SK-N-SH treated with all-trans-retinoic acid at 6 μM for 48 hours (cell line): Measurements from ENCODE around the gene CDYL.

Experiments
- ATAC-seq: fragments of 200-7000 bp; cut with Tn5 transposase; 3 replicates; pipeline ENCODE4 v1.9.1; 2020; ENCODE audit warnings: mild to moderate bottlenecking, moderate library complexity
- ARNTL ChIP-seq: fragments of 450-650 bp; formaldehyde crosslinking; IDR thresholded peaks from 2 replicates; pipeline ENCODE4 v1.5.0; 2020; ENCODE audit warnings: low read depth, mild to moderate bottlenecking, moderate library complexity, borderline replicate concordance
- BACH2 ChIP-seq: fragments of 250-450 bp; sonication (Bioruptor Pico); IDR thresholded peaks from 2 replicates; pipeline ENCODE4 v1.9.0; 2021; ENCODE audit warnings: mild to moderate bottlenecking, borderline replicate concordance
- CREB5 ChIP-seq: fragments of 250-450 bp; sonication (Bioruptor Pico); IDR thresholded peaks from 2 replicates; pipeline ENCODE4 v1.5.1; 2020; ENCODE audit warnings: low read depth, mild to moderate bottlenecking, moderate library complexity
- CSDC2 ChIP-seq: fragments of 250-450 bp; sonication (Bioruptor Pico); IDR thresholded peaks from 2 replicates; pipeline ENCODE4 v1.5.0; 2020; ENCODE audit warnings: mild to moderate bottlenecking, moderate library complexity
- CSRNP3 ChIP-seq: fragments of 250-450 bp; sonication (Bioruptor Pico); IDR thresholded peaks from 2 replicates; pipeline ENCODE4 v1.5.1; 2021; ENCODE audit warnings: mild to moderate bottlenecking, moderate library complexity
- ESRRG ChIP-seq: fragments of 250-450 bp; sonication (Bioruptor Pico); IDR thresholded peaks from 2 replicates; pipeline ENCODE4 v1.6.1; 2021; ENCODE audit warnings: mild to moderate bottlenecking
- GLIS3 ChIP-seq: fragments of 250-450 bp; sonication (Bioruptor Pico); IDR thresholded peaks from 2 replicates; pipeline ENCODE4 v1.5.0; 2020; ENCODE audit warnings: mild to moderate bottlenecking, moderate library complexity
- ISL1 ChIP-seq: fragments of 250-450 bp; sonication (Bioruptor Pico); IDR thresholded peaks from 2 replicates; pipeline ENCODE4 v2.1.2; 2022; ENCODE audit warnings: mild to moderate bottlenecking, moderate library complexity
- OSR1 ChIP-seq: fragments of 250-450 bp; sonication (Bioruptor Pico); IDR thresholded peaks from 2 replicates; pipeline ENCODE4 v1.8.0; 2022; ENCODE audit warnings: moderate library complexity, mild to moderate bottlenecking, inconsistent platforms
- PATZ1 ChIP-seq: fragments of 250-450 bp; sonication (Bioruptor Pico); IDR thresholded peaks from 2 replicates; pipeline ENCODE4 v1.8.0; 2020; ENCODE audit warnings: mild to moderate bottlenecking, moderate library complexity, borderline replicate concordance
- POU6F1 ChIP-seq: fragments of 250-450 bp; sonication (Bioruptor Pico); IDR thresholded peaks from 2 replicates; pipeline ENCODE4 v1.8.0; 2021; ENCODE audit warnings: low read depth, mild to moderate bottlenecking, moderate library complexity, borderline replicate concordance
- PPARA ChIP-seq: fragments of 250-450 bp; sonication (Bioruptor Pico); IDR thresholded peaks from 2 replicates; pipeline ENCODE4 v1.5.0; 2020; ENCODE audit warnings: mild to moderate bottlenecking, borderline replicate concordance
- RARB ChIP-seq: fragments of 250-450 bp; sonication (Bioruptor Pico); IDR thresholded peaks from 2 replicates; pipeline ENCODE4 v1.8.0; 2021; ENCODE audit warnings: mild to moderate bottlenecking, moderate library complexity
- SNAI2 ChIP-seq: fragments of 250-450 bp; sonication (Bioruptor Pico); IDR thresholded peaks from 2 replicates; pipeline ENCODE4 v1.5.0; 2020; ENCODE audit warnings: mild to moderate bottlenecking, moderate library complexity
- TCF4 ChIP-seq: fragments of 250-450 bp; sonication (Bioruptor Pico); IDR thresholded peaks from 2 replicates; pipeline ENCODE4 v1.8.0; 2021; ENCODE audit warnings: mild to moderate bottlenecking, moderate library complexity, borderline replicate concordance
- TOX ChIP-seq: fragments of 250-450 bp; sonication (Bioruptor Pico); IDR thresholded peaks from 2 replicates; pipeline ENCODE4 v1.8.0; 2021; ENCODE audit warnings: mild to moderate bottlenecking, moderate library complexity, borderline replicate concordance
- TSHZ2 ChIP-seq: fragments of 250-450 bp; sonication (Bioruptor Pico); IDR thresholded peaks from 2 replicates; pipeline ENCODE4 v1.5.0; 2020; ENCODE audit warnings: mild to moderate bottlenecking, moderate library complexity
- ZC3H10 ChIP-seq: fragments of 250-450 bp; sonication (Bioruptor Pico); IDR thresholded peaks from 2 replicates; pipeline ENCODE4 v1.5.1; 2021; ENCODE audit warnings: mild to moderate bottlenecking, moderate library complexity
- ZFP3 ChIP-seq: fragments of 250-450 bp; sonication (Bioruptor Pico); IDR thresholded peaks from 2 replicates; pipeline ENCODE4 v1.5.0; 2020; ENCODE audit warnings: mild to moderate bottlenecking, moderate library complexity
- ZFP30 ChIP-seq: fragments of 450-650 bp; formaldehyde crosslinking; IDR thresholded peaks from 2 replicates; pipeline ENCODE4 v1.5.0; 2022; ENCODE audit warnings: mild to moderate bottlenecking, moderate library complexity
- ZNF70 ChIP-seq: fragments of 450-650 bp; formaldehyde crosslinking; IDR thresholded peaks from 2 replicates; pipeline ENCODE4 v1.5.0; 2020; ENCODE audit warnings: mild to moderate bottlenecking, moderate library complexity
- ZNF8 ChIP-seq: fragments of 450-650 bp; formaldehyde crosslinking; IDR thresholded peaks from 2 replicates; pipeline ENCODE4 v1.5.0; 2020; ENCODE audit warnings: mild to moderate bottlenecking, moderate library complexity

The CDYL gene

GRCh38 chr6:4903751-4904370 lies 127.7 kb downstream of the CDYL start:
- TF ChIP-seq ZC3H10 (CRISPR knock-in tag) (no peak), GLIS3 (CRISPR knock-in tag) (no peak), CSRNP3 (no peak), CSDC2 (CRISPR knock-in tag) (no peak), RARB (CRISPR knock-in tag) (no peak), ZNF8 (no peak), PPARA (CRISPR knock-in tag) (no peak), TCF4 (no peak), CREB5 (CRISPR knock-in tag) (no peak), ZFP30 (CRISPR knock-in tag) (no peak), PATZ1 (CRISPR knock-in tag) (no peak), ZNF70 (CRISPR knock-in tag) (no peak), TOX (CRISPR knock-in tag) (no peak), OSR1 (CRISPR knock-in tag) (no peak), POU6F1 (CRISPR knock-in tag) (no peak), ESRRG (no peak), SNAI2 (no peak), ZFP3 (CRISPR knock-in tag) (no peak), ARNTL (CRISPR knock-in tag) (no peak)
- ATAC-seq = peak; percentile 37; the same call in 1 of the 3 replicates

- no peak for ATAC-seq
- no peak for TF ChIP-seq ISL1
Observed at GRCh38 chr6:4904461-4905025, 128.3 kb downstream of the CDYL start.

- no peak for ATAC-seq
- TF ChIP-seq TOX (CRISPR knock-in tag) (no peak), ZNF70 (CRISPR knock-in tag) (no peak), TSHZ2 (CRISPR knock-in tag) (no peak), POU6F1 (CRISPR knock-in tag) (no peak), OSR1 (CRISPR knock-in tag) (no peak), ZFP3 (CRISPR knock-in tag) (no peak), PATZ1 (CRISPR knock-in tag) (no peak), CREB5 (CRISPR knock-in tag) (no peak), GLIS3 (CRISPR knock-in tag) (no peak), TCF4 (no peak), ZFP30 (CRISPR knock-in tag) (no peak), ZNF8 (no peak), SNAI2 (no peak), BACH2 (CRISPR knock-in tag) (no peak), RARB (CRISPR knock-in tag) (no peak), ISL1 (no peak), CSDC2 (CRISPR knock-in tag) (no peak)
Observed at GRCh38 chr6:4905826-4906225, 129.6 kb downstream of the CDYL start.
